GM12892 (cell line): ENCODE measurements around the gene MTX1.
A peak's percentile ranks its signal among the peaks of the same experiment; 100 is the strongest.
"Not testable (repeated sequence)": the region's sequence is repeated elsewhere in the genome, so short reads cannot be mapped to it uniquely, and the experiment has no call there.

Experiments
- DNase-seq: peaks from one replicate; pipeline ENCODE4 v3.0.0; 2011; ENCODE audit not compliant: insufficient read length
- FAIRE-seq: peaks from 2 replicates; lab custom pipeline; 2011; peaks lifted over from hg19 to GRCh38; lab: Jason Lieb, UNC
- POLR2A ChIP-seq: IDR thresholded peaks from 2 replicates; pipeline ENCODE4 v1.6.1; 2011; ENCODE audit warnings: low read depth, low read length, control low read depth
- POLR2AphosphoS5 ChIP-seq: IDR thresholded peaks from 2 replicates; pipeline ENCODE4 v1.6.1; 2011; ENCODE audit warnings: low read depth, low read length, control low read depth
- TAF1 ChIP-seq: IDR thresholded peaks from 2 replicates; pipeline ENCODE4 v1.6.1; 2011; ENCODE audit warnings: low read depth, mild to moderate bottlenecking, control low read depth, low read length, borderline replicate concordance

Gene MTX1

GRCh38 chr1:155186067-155186793 lies 22.3 kb upstream of the MTX1 start:
- no peak for DNase-seq
- TF ChIP-seq POLR2A (no peak), POLR2AphosphoS5 (no peak)

GRCh38 chr1:155186794-155187455 lies 21.6 kb upstream of the MTX1 start:
- FAIRE-seq, result no peak
- TF ChIP-seq TAF1, result no peak
- TF ChIP-seq POLR2AphosphoS5, result no peak
- no peak for TF ChIP-seq POLR2A
- no peak for DNase-seq

More at GRCh38 chr1:155186067-155186793, 22.3 kb upstream of the MTX1 start:
- peak; percentile 69 for FAIRE-seq

GRCh38 chr1:155187456-155187891 lies 21.0 kb upstream of the MTX1 start:
- FAIRE-seq (no peak), DNase-seq (no peak)
- TF ChIP-seq TAF1, result no peak
- no peak for TF ChIP-seq POLR2A
- TF ChIP-seq POLR2AphosphoS5, result no peak

GRCh38 chr1:155188268-155188667 lies 20.2 kb upstream of the MTX1 start:
- FAIRE-seq (no peak), DNase-seq (no peak)
- TF ChIP-seq TAF1 (no peak), POLR2AphosphoS5 (no peak), POLR2A (no peak)

GRCh38 chr1:155189926-155190325 lies 18.6 kb upstream of the MTX1 start:
- FAIRE-seq, DNase-seq: not testable (repeated sequence)

- FAIRE-seq (no peak), DNase-seq (peak; percentile 17)
- TF ChIP-seq TAF1, result no peak
- no peak for TF ChIP-seq POLR2A
- TF ChIP-seq POLR2AphosphoS5, result no peak
Observed at GRCh38 chr1:155191904-155192303, 16.6 kb upstream of the MTX1 start.

- TF ChIP-seq POLR2A (no peak), POLR2AphosphoS5 (no peak), TAF1 (no peak)
- FAIRE-seq, result no peak
- no peak for DNase-seq
Observed at GRCh38 chr1:155192346-155193274, 15.9 kb upstream of the MTX1 start.

GRCh38 chr1:155193275-155193990 lies 15.1 kb upstream of the MTX1 start:
- TF ChIP-seq POLR2A (no peak), POLR2AphosphoS5 (no peak), TAF1 (peak; percentile 18; the same call in 1 of the 2 replicates)
- FAIRE-seq (peak; percentile 82), DNase-seq (peak; percentile 92)

GRCh38 chr1:155193991-155194240 lies 14.6 kb upstream of the MTX1 start:
- not testable (repeated sequence) for FAIRE-seq, DNase-seq

- no peak for DNase-seq
- FAIRE-seq, result no peak
- TF ChIP-seq POLR2AphosphoS5 (no peak), POLR2A (no peak), TAF1 (no peak)
Observed at GRCh38 chr1:155195201-155196102, 13.0 kb upstream of the MTX1 start.
